Right renal cortex interstitium (tissue), 3 donors: ENCODE data around the gene CTBP2. TPM values are rescaled to one million over a fixed set of nuclear protein-coding genes. Genes with fewer than 3 reads are reported as not detected.
"Not testable (repeated sequence)": the region's sequence is repeated elsewhere in the genome, so short reads cannot be mapped to it uniquely, and the experiment has no call there.

Experiments
- DNase-seq, 3 donors: peaks; one replicate each; pipeline ENCODE4 v3.0.0-alpha.2; 2013; ENCODE audit warnings: low read depth in 3 of 3, low spot score in 2 of 3
- polyA plus RNA-seq, 3 donors: library from polyadenylated mRNA; unstranded; fragments of 120-200 nt; gene quantifications; one replicate each; pipeline ENCODE4 v1.2.1, GENCODE V29; 2013; ENCODE audit not compliant: insufficient read length in 3 of 3

CTBP2 gene
- polyA plus RNA-seq, 3 donors: 83.7 to 92.7 (median 88.2) TPM

- no peak for DNase-seq
These were observed 84.1 kb downstream of the CTBP2 start for GRCh38 chr10:125076121-125076825.

GRCh38 chr10:125073996-125074395 is 86.4 kb downstream of the CTBP2 start:
- DNase-seq: no peak

DNA sequence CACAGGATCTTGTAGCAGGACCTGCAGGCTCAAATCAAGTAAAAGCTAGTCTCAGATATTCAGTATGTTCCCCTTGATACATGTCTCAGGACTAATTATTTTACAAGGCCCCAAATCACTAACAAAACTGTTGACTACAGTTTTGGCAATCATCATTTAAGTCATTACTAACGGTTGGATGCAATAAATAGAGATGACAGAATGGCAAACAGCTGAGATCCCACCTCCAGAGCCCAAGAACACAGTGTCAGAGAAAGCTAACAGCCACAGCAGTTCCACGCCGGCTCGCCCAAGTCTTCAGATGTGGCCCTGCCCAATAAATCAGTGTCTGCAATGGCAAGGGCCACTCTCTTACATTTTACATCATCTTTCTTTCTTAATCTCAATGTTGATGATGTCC is 87.6 kb downstream of the CTBP2 start:
- no peak for DNase-seq

DNA sequence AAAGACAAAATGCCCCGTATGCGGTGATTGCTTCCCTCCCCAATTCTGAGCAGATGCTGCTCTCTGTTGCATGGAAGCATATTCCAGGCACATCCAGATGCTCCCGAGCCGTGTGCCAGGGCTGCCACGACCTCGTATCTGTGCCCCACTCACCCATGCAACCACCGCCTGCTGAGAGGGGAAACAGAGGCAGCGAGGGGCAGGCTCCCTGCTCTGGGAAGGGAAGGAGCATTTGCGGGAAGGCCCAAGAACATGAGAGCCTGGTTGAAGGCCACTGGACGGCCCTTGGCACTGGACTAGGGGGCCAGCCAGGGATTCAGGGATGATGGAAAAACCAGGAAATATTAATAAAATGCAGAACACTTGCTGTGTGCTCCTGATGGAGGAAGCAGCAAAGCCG is 89.4 kb downstream of the CTBP2 start:
- DNase-seq: no peak

GRCh38 chr10:125068406-125068805 is 92.0 kb downstream of the CTBP2 start:
- no peak for DNase-seq

- DNase-seq: no peak
These were observed 92.6 kb downstream of the CTBP2 start for GRCh38 chr10:125067764-125068163.

- DNase-seq: no peak
These were observed 93.5 kb downstream of the CTBP2 start for GRCh38 chr10:125066764-125067450.

DNA sequence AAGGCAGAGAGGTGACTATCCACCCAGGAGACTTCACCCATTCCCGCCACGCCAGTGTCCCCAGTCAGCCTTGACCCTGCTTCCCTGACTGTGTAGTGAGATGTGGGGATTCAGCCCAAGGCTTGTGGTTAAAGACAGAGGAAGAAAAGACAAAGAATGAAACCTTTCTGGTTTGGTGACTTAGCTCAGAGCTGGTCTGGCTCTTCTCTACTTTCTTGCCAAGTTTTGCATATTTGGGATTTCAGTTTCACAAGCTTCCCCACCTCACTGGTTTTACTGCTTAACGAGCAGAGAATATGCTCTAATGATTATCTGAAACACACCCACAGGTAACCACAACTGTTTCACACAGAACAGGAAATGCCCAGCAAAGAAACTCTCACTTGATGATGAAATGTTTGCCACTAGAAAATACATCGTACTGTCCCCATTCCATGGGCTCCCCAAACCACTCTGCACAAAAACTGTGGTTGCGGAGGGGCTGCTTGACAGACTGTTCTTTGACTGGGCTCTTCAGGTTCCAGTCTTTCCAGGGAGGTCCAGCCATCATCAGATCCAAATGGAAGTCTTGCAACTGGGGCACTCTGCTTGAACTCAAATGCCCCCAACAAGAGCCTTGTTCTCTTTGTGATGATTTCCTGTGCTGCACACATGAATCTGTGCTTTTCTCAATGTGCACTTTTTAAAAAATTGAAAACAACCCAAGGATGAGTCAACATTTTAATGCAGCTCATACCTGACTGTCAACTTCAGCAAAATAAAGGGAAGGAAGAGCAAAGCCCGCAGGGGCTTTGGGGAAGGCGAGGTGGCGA is 95.5 kb downstream of the CTBP2 start:
- DNase-seq: no peak

GRCh38 chr10:125063256-125063925 is 97.0 kb downstream of the CTBP2 start:
- no peak for DNase-seq

DNA sequence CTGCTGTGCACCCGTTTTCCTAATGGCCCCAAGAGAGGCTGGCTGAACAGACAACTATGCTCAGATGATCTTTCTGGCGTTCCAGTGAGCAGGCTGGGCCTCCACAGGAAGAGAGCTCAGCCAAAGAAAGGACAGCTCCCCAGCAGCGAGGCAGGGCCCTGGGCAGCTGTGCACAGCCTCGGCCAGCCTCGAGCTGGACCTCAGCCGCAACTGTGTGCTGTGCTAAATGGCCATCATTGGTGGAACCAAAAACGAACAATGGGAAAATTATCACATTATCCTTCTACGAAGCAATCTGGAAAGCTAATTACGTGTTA is 97.5 kb downstream of the CTBP2 start:
- no peak for DNase-seq

GRCh38 chr10:125062227-125062913 is 98.0 kb downstream of the CTBP2 start:
- DNase-seq: no peak

- DNase-seq: no peak
These were observed 98.7 kb downstream of the CTBP2 start for GRCh38 chr10:125061557-125062226.

DNA sequence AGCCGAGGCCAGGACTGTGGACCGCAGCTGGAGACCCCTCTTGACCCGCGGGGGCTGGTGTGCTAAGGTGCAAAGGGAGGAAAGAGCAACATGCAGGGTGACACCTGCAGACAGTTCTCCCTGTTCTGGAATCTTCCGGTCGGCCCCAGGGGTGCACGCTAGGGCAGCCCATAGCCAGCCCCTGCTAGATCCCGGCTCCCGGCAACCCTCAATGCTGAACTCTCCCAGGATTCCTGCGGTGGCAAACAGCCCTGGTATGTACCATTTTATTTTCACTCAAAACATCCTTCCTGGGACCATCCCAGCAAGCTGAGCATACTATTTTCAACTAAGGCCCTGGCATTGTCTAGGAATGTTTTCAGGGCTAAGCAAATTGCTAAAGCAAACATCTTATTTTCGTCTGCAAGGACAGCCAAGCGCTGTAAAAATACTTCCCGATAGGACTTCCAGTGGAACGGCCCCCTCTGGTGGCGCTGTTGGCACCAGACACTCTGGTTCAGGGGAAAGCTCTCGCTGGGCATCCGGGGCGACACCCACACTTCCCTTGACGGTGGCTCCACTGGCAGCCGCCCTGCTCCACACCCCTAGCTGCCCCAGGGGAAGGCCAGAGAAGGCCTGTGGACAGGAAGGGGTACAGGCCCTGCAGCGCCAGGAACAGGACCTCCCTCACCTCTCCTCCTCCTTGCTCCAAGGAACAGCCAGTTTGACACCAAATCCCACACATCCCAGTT is 99.4 kb downstream of the CTBP2 start:
- peak in 1 of 3 donors; percentile 73 for DNase-seq

GRCh38 chr10:125060482-125060825 is 99.9 kb downstream of the CTBP2 start:
- DNase-seq: no peak

GRCh38 chr10:125060026-125060425 is 100.3 kb downstream of the CTBP2 start:
- no peak for DNase-seq

DNA sequence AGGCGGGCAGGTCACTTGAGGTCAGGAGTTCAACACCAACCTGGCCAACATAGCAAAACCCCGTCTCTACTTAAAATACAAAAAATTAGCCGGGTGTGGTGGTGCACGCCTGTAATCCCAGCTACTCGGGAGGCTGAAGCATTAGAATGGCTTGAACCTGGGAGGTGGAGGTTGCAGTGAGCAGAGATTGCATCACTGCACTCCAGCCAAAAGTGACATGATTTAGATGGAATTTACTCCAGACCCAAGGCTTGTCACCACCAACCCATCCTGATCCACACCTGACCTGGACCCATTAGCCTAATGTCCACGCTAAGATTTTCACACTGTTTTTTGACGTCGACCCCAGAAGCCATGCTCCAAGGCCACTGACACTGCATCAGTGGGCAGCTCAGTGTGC is 101.0 kb downstream of the CTBP2 start:
- not testable (repeated sequence) for DNase-seq

GRCh38 chr10:125057158-125058001 is 103.0 kb downstream of the CTBP2 start:
- peak; percentile 79 to 82 (median 82) for DNase-seq
